ENCODE data around the gene PMEPA1. TPM values are rescaled to one million over a fixed set of nuclear protein-coding genes. Genes with fewer than 3 reads are reported as not detected.

Gene PMEPA1
- total and polyA plus RNA-seq, 10 of the 15 experiments (the other 5 are each of a cell fraction or from before 2014, with no cell fraction given) = 0.02 to 0.10 (median 0.04) TPM; not detected in 3

DNA sequence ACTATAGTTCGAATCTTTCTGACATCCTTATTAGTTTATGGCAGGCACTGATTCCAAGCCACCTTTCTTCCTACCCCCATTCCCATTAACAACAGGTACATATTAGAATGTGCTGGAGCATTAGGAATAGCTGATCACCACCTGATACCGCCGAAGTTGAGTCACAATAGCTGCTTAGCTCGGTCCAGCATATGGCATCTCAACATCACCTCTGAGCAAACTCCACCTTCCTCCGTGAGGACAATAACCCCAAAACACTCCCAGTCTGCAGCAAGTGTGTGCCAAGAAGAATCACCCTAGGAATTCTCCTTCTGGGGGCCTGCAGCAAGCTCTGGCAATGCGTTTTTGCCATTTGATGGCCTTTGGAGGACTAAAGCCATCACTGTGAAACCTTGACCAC, 8.7 kb downstream of the PMEPA1 start (continued):
- TF ChIP-seq EED (IDR thresholded peaks at IDR 0.05; ENCODE audit: low read depth) (no peak), WRNIP1 (IDR thresholded peaks at IDR 0.05; ENCODE audit: borderline replicate concordance, low read depth, low read length) (no peak), SRF (IDR thresholded peaks at IDR 0.05; ENCODE audit: low read depth in 2 of 2, low read length in 2 of 2) (no peak)

DNA sequence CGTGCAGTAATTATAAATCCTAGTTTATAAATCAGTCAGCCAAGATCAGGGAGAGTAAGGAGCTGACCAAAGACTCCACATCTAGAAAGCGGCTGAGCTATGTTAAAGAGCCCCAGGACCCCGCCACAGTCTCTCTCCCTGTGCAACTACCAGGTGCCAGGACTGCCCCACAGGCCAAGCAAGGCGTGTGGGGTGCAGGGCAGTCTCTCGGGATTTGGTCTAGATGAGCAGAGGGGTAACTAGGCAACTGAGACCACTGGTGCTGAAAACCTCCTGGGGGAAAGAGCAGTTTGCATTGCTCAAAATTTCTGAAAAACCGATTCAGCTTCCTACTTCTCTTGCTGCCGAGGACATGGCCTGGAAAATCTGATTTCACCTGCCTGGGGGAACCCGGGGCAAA, 10.4 kb downstream of the PMEPA1 start:
- DNase-seq (ENCODE audit: low read depth, low spot score) (no peak), FAIRE-seq (no peak), ATAC-seq (peak; percentile 28; the same call in 1 of the 3 replicates)
- no peak for TF ChIP-seq IRF4 (IDR thresholded peaks at IDR 0.05; ENCODE audit: low read depth, low read length)
- TF ChIP-seq, protein P1, sequence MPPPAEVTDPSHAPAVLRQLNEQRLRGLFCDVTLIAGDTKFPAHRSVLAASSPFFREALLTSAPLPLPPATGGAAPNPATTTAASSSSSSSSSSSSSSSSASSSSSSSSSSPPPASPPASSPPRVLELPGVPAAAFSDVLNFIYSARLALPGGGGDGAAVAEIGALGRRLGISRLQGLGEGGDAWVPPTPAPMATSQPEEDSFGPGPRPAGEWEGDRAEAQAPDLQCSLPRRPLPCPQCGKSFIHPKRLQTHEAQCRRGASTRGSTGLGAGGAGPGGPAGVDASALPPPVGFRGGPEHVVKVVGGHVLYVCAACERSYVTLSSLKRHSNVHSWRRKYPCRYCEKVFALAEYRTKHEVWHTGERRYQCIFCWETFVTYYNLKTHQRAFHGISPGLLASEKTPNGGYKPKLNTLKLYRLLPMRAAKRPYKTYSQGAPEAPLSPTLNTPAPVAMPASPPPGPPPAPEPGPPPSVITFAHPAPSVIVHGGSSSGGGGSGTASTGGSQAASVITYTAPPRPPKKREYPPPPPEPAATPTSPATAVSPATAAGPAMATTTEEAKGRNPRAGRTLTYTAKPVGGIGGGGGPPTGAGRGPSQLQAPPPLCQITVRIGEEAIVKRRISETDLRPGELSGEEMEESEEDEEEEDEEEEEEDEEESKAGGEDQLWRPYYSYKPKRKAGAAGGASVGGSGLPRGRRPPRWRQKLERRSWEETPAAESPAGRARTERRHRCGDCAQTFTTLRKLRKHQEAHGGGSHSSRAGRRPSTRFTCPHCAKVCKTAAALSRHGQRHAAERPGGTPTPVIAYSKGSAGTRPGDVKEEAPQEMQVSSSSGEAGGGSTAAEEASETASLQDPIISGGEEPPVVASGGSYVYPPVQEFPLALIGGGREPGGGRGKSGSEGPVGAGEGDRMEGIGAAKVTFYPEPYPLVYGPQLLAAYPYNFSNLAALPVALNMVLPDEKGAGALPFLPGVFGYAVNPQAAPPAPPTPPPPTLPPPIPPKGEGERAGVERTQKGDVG (CRISPR knock-in tag; IDR thresholded peaks at IDR 0.05) = no peak
- TF ChIP-seq NFYB (IDR thresholded peaks at IDR 0.05; ENCODE audit: insufficient read depth, low read depth, low read length) = no peak
- no peak for TF ChIP-seq EGR1 (IDR thresholded peaks at IDR 0.05; ENCODE audit: borderline replicate concordance in 1 of 2, low read depth in 2 of 2, low read length in 2 of 2)
- no peak for TF ChIP-seq KDM1A (IDR thresholded peaks at IDR 0.05; ENCODE audit: borderline replicate concordance)
- TF ChIP-seq, protein P2, sequence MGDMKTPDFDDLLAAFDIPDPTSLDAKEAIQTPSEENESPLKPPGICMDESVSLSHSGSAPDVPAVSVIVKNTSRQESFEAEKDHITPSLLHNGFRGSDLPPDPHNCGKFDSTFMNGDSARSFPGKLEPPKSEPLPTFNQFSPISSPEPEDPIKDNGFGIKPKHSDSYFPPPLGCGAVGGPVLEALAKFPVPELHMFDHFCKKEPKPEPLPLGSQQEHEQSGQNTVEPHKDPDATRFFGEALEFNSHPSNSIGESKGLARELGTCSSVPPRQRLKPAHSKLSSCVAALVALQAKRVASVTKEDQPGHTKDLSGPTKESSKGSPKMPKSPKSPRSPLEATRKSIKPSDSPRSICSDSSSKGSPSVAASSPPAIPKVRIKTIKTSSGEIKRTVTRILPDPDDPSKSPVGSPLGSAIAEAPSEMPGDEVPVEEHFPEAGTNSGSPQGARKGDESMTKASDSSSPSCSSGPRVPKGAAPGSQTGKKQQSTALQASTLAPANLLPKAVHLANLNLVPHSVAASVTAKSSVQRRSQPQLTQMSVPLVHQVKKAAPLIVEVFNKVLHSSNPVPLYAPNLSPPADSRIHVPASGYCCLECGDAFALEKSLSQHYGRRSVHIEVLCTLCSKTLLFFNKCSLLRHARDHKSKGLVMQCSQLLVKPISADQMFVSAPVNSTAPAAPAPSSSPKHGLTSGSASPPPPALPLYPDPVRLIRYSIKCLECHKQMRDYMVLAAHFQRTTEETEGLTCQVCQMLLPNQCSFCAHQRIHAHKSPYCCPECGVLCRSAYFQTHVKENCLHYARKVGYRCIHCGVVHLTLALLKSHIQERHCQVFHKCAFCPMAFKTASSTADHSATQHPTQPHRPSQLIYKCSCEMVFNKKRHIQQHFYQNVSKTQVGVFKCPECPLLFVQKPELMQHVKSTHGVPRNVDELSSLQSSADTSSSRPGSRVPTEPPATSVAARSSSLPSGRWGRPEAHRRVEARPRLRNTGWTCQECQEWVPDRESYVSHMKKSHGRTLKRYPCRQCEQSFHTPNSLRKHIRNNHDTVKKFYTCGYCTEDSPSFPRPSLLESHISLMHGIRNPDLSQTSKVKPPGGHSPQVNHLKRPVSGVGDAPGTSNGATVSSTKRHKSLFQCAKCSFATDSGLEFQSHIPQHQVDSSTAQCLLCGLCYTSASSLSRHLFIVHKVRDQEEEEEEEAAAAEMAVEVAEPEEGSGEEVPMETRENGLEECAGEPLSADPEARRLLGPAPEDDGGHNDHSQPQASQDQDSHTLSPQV (IDR thresholded peaks at IDR 0.05) = no peak
- TF ChIP-seq PML (IDR thresholded peaks at IDR 0.05; ENCODE audit: low read length) = no peak
- TF ChIP-seq, protein P3, sequence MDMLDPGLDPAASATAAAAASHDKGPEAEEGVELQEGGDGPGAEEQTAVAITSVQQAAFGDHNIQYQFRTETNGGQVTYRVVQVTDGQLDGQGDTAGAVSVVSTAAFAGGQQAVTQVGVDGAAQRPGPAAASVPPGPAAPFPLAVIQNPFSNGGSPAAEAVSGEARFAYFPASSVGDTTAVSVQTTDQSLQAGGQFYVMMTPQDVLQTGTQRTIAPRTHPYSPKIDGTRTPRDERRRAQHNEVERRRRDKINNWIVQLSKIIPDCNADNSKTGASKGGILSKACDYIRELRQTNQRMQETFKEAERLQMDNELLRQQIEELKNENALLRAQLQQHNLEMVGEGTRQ (IDR thresholded peaks at IDR 0.05; ENCODE audit: borderline replicate concordance, low read depth, low read length) = no peak
- Histone ChIP-seq H3K36me3 (ENCODE audit: control insufficient read depth in 2 of 2, insufficient read depth in 2 of 2, low read length in 1 of 2) (no peaks in the 10 kb centered on the region), H3K79me2 (ENCODE audit: control insufficient read depth, insufficient read depth, low read length) (no peaks in the 10 kb centered on the region), H3K9me3 (replicated peaks; ENCODE audit: control insufficient read depth, insufficient read depth, low read length) (no peaks in the 10 kb centered on the region), H3K9ac (ENCODE audit: control insufficient read depth, insufficient read depth, low read length) (no peak overlapping the region), H3K4me3 (no peak overlapping the region), H4K20me1 (ENCODE audit: control insufficient read depth, insufficient read depth) (no peaks in the 10 kb centered on the region), H3K4me2 (ENCODE audit: control insufficient read depth, insufficient read depth) (no peak overlapping the region), H3K27me3 (replicated peaks in 1 of 2; ENCODE audit: control insufficient read depth in 2 of 2, insufficient read depth in 2 of 2, low read length in 1 of 2) (0 out of 4 replicates have a peak, but pooled peaks cover 0 to 3% of the 10 kb centered on the region in 2 experiments), H2AFZ (ENCODE audit: control insufficient read depth, low read depth, low read length) (no peak overlapping the region), H3K27ac (ENCODE audit: control insufficient read depth, insufficient read depth) (no peak overlapping the region), H3K4me1 (ENCODE audit: control insufficient read depth, insufficient read depth, low read length) (peaks cover 25% of the 10 kb centered on the region)
- intact Hi-C loops (cut with micrococcal nuclease; ENCODE audit: unreplicated experiment) (no loop called here), in situ Hi-C loops (cut with MboI) (no loop called here)
- under 1% methylated on average over 8 of the region's 8 CpGs for WGBS (ENCODE audit: insufficient coverage, insufficient replicate concordance, low lambda C conversion rate, missing lambda C conversion rate)
- no TSS peak for BruUV-seq (replicated peaks)
- ChIA-PET SMC1A (ENCODE audit: uncharacterized antibody, unreplicated experiment) (interaction anchor here (1.2 kb wide), 1 partner anchor 17 kb away, joined by 4 read pairs; no protein-coding TSS in a partner anchor), CTCF (no interaction called here), RAD21 (ENCODE audit: unreplicated experiment) (no interaction called here), POLR2A (no interaction called here)
